Muscle of back (tissue), 13 donors: ENCODE measurements around the gene ZCCHC13. TPM values are rescaled to one million over a fixed set of nuclear protein-coding genes. Genes with fewer than 3 reads are reported as not detected.
"Not testable (repeated sequence)": the region's sequence is repeated elsewhere in the genome, so short reads cannot be mapped to it uniquely, and the experiment has no call there.

Source experiments
- DNase-seq, 3 donors: peaks; one replicate each; pipeline versions ENCODE4 v3.0.0 to v3.0.0-alpha.2; 2013
- long read RNA-seq, 9 donors: transcript quantifications; one replicate each; lab custom pipeline, GENCODE V29; 2026
- polyA plus RNA-seq, 10 donors: library from polyadenylated mRNA; unstranded; fragments of 120-200 nt; gene quantifications; one replicate each; pipeline ENCODE4 v1.2.1, GENCODE V29; 2013; ENCODE audit not compliant: insufficient read length in 10 of 10

Gene ZCCHC13
- not detected for polyA plus RNA-seq
- long read RNA-seq, donor 1, partial matches to known transcripts, result 0 of 1 reads
- long read RNA-seq, donor 1, other reads (novel, unspliced or antisense), result 0 of 1 reads
- long read RNA-seq, donor 2, partial matches to known transcripts, result 0 of 1 reads
- long read RNA-seq, donor 2, other reads (novel, unspliced or antisense), result 0 of 1 reads
- long read RNA-seq, donor 3, result 0 reads
- long read RNA-seq, donor 4, result 0 reads
- long read RNA-seq, donor 5, result 0 reads
- long read RNA-seq, donor 6, result 0 reads
- long read RNA-seq, donor 7, result 0 reads
- long read RNA-seq, donor 8, result 0 reads
- long read RNA-seq, donor 9, result 0 reads

GRCh38 chrX:74304016-74304415 lies at the start of gene ZCCHC13:
TSS of gene ZCCHC13 (plus strand) at chrX:74304180. CDS start at chrX:74304267, 87 bp downstream.
- no peak for DNase-seq

GRCh38 chrX:74258111-74258510 lies 45.9 kb upstream of the ZCCHC13 start:
- not testable (repeated sequence) for DNase-seq

- no peak for DNase-seq
These were observed 44.0 kb upstream of the ZCCHC13 start for GRCh38 chrX:74259885-74260491.

- no peak for DNase-seq
These were observed 41.3 kb upstream of the ZCCHC13 start for GRCh38 chrX:74262452-74263209.

GRCh38 chrX:74270393-74270792 lies 33.6 kb upstream of the ZCCHC13 start:
- DNase-seq, result no peak

GRCh38 chrX:74272230-74272629 lies 31.8 kb upstream of the ZCCHC13 start:
- no peak for DNase-seq

- DNase-seq, result no peak
These were observed 29.5 kb upstream of the ZCCHC13 start for GRCh38 chrX:74274516-74274915.

GRCh38 chrX:74277320-74277719 lies 26.7 kb upstream of the ZCCHC13 start:
- no peak for DNase-seq

- DNase-seq, result no peak
These were observed 26.1 kb upstream of the ZCCHC13 start for GRCh38 chrX:74277846-74278245.

GRCh38 chrX:74280759-74281158 lies 23.2 kb upstream of the ZCCHC13 start:
- DNase-seq, result no peak

- DNase-seq, result no peak
These were observed 19.5 kb upstream of the ZCCHC13 start for GRCh38 chrX:74284391-74284952.

- no peak for DNase-seq
These were observed 16.8 kb upstream of the ZCCHC13 start for GRCh38 chrX:74286950-74287740.

- no peak for DNase-seq
These were observed 12.4 kb upstream of the ZCCHC13 start for GRCh38 chrX:74291577-74291963.

- peak; percentile 90 to 97 (median 93) for DNase-seq
These were observed 11.8 kb upstream of the ZCCHC13 start for GRCh38 chrX:74291964-74292807.

GRCh38 chrX:74292808-74293123 lies 11.2 kb upstream of the ZCCHC13 start:
- no peak for DNase-seq

- DNase-seq, result peak; percentile 64 to 88 (median 82)
These were observed 10.5 kb upstream of the ZCCHC13 start for GRCh38 chrX:74293343-74293946.

GRCh38 chrX:74295101-74295500 lies 8.9 kb upstream of the ZCCHC13 start:
- DNase-seq, result no peak

GRCh38 chrX:74297766-74298165 lies 6.2 kb upstream of the ZCCHC13 start:
- DNase-seq, result no peak

GRCh38 chrX:74300869-74301268 lies 3.1 kb upstream of the ZCCHC13 start:
- DNase-seq, result no peak

- no peak for DNase-seq
These were observed 14.7 kb downstream of the ZCCHC13 start for GRCh38 chrX:74318672-74319071.
